Measurements from ENCODE around the gene PDE7B. TPM values are rescaled to one million over a fixed set of nuclear protein-coding genes. Genes with fewer than 3 reads are reported as not detected.

Gene PDE7B
- total and polyA plus RNA-seq, 2 of the 8 experiments (the other 6 are each of a cell fraction or from before 2014, with no cell fraction given) = not detected

DNA sequence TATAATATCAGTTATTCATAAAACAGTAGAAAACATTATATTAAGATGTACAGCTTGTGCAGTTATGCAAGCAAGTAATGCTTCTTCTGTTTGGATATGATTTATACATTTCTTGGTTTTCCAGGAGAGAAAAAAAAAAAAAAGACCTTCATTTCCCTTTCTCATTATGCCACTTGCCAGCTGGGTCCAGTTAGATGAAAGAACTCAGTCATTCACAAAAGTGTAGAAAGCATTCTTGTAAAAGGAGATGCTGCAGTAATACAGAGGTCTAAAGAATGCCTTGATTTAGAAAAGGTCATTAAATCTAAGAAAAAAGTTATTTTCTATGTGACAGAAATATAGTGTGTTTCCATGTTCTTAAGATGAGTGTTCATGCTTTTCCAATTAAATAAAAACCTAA lies 7.4 kb downstream of the PDE7B start:
- Histone ChIP-seq H3K9ac (replicated peaks in 1 of 4; ENCODE audit: extremely low read depth in 1 of 4, low read depth in 3 of 4, low read length in 3 of 4) (no peak overlapping the region), H3K56ac (replicated peaks; ENCODE audit: insufficient read length, low read depth, low read length) (no peak overlapping the region), H3K23ac (ENCODE audit: insufficient read length) (no peak overlapping the region), H4K91ac (replicated peaks; ENCODE audit: insufficient read length, low read length) (no peak overlapping the region), H2BK120ac (replicated peaks; ENCODE audit: low read depth, low read length) (no peak overlapping the region), H2BK12ac (ENCODE audit: low read depth, low read length) (no peak overlapping the region), H4K8ac (ENCODE audit: extremely low read depth, insufficient read depth, low read length) (no peak overlapping the region), H2BK5ac (ENCODE audit: low read depth, low read length) (no peak overlapping the region), H3K36me3 (ENCODE audit: control insufficient read depth in 2 of 4, insufficient read depth in 4 of 4, low read length in 3 of 4) (no peaks in the 10 kb centered on the region), H3K4me1 (replicated peaks in 1 of 4; ENCODE audit: control insufficient read depth in 3 of 4, insufficient read depth in 4 of 4, low read length in 3 of 4) (no peaks in the 10 kb centered on the region), H2AK5ac (ENCODE audit: low read depth, low read length) (no peak overlapping the region), H3K4me3 (ENCODE audit: extremely low read depth in 1 of 4, insufficient read depth in 2 of 4, low read depth in 3 of 4, low read length in 4 of 4) (no peak overlapping the region), H2BK20ac (ENCODE audit: low read length) (no peak overlapping the region), H3K23me2 (ENCODE audit: low read depth, low read length) (no peaks in the 10 kb centered on the region), H3K4me2 (ENCODE audit: insufficient read depth in 1 of 2, low read depth in 2 of 2, low read length in 2 of 2) (no peak overlapping the region), H3K79me2 (ENCODE audit: control insufficient read depth in 1 of 2, insufficient read depth in 2 of 2, low read length in 2 of 2) (no peaks in the 10 kb centered on the region), H3K27me3 (replicated peaks in 1 of 4; ENCODE audit: control insufficient read depth in 3 of 4, extremely low read depth in 1 of 4, insufficient read depth in 3 of 4, low read length in 3 of 4) (no peaks in the 10 kb centered on the region), H3K79me1 (ENCODE audit: low read depth, low read length) (no peaks in the 10 kb centered on the region), H3K14ac (ENCODE audit: insufficient read length) (no peak overlapping the region), H2BK15ac (ENCODE audit: low read length) (no peak overlapping the region), H3K18ac (ENCODE audit: extremely low read depth, low read length) (no peak overlapping the region), H3K27ac (ENCODE audit: low read depth, low read length) (no peak overlapping the region), H4K20me1 (replicated peaks in 1 of 2; ENCODE audit: control insufficient read depth in 1 of 2, insufficient read depth in 2 of 2, low read length in 2 of 2) (no peaks in the 10 kb centered on the region), H4K5ac (ENCODE audit: insufficient read length, low read depth, low read length) (no peak overlapping the region), H3K9me3 (ENCODE audit: insufficient read depth in 2 of 2, low read depth in 1 of 2, low read length in 1 of 2) (no peaks in the 10 kb centered on the region), H3K4ac (replicated peaks; ENCODE audit: insufficient read length, low read depth, low read length) (no peak overlapping the region), H2AFZ (ENCODE audit: low read length) (no peak overlapping the region)
- DNase-seq (ENCODE audit: low read depth in 1 of 2, low spot score in 2 of 2) (no peak), FAIRE-seq (no peak)
- TF ChIP-seq BCL11A (IDR thresholded peaks at IDR 0.05; ENCODE audit: low read depth in 2 of 2, low read length in 2 of 2) (no peak), ASH2L (IDR thresholded peaks at IDR 0.05; ENCODE audit: low read length) (no peak), CHD1 (IDR thresholded peaks at IDR 0.05; ENCODE audit: low read depth, low read length) (no peak), JUND (IDR thresholded peaks at IDR 0.05; ENCODE audit: low read length) (no peak), CTBP2 (IDR thresholded peaks at IDR 0.05; ENCODE audit: borderline replicate concordance, insufficient read depth, insufficient read length, low read length) (no peak), EP300 (IDR thresholded peaks at IDR 0.05; ENCODE audit: borderline replicate concordance in 1 of 2, low read depth in 2 of 2, low read length in 2 of 2) (no peak), KDM5A (IDR thresholded peaks at IDR 0.05; ENCODE audit: low read length) (no peak), BACH1 (IDR thresholded peaks at IDR 0.05; ENCODE audit: low read length) (no peak)
- ChIA-PET POLR2A (ENCODE audit: partially characterized antibody) (no interaction called here), CTCF (ENCODE audit: partially characterized antibody) (interaction anchor here (0.8 kb wide), 1 partner anchor 367 kb away, joined by 3 read pairs; no protein-coding TSS in a partner anchor)

All from H1 (cell line).